Measurements from ENCODE around the gene FIBCD1. TPM values are rescaled to one million over a fixed set of nuclear protein-coding genes. Genes with fewer than 3 reads are reported as not detected.

The FIBCD1 gene
- total RNA-seq, 2 experiments from 2014 or later, result not detected

GRCh38 chr9:130933114-130934046 lies 5.7 kb downstream of the FIBCD1 start:
- no peak overlapping the region for H3K27ac Mint-ChIP-seq
- CTCF ChIA-PET, result interaction anchor here (0.8 kb wide), 1 partner anchor 49 kb away, joined by 3 read pairs; no protein-coding TSS in a partner anchor
- no peak overlapping the region for H3K4me3 Mint-ChIP-seq
- no peak for DNase-seq
- H3K9me3 Mint-ChIP-seq (ENCODE audit: low read depth), result no peaks in the 10 kb centered on the region
- peaks cover 3% of the 10 kb centered on the region for H3K4me1 Mint-ChIP-seq
- peaks cover 50% of the 10 kb centered on the region for H3K27me3 Mint-ChIP-seq
- no peak for ATAC-seq
- H3K36me3 Mint-ChIP-seq, result no peaks in the 10 kb centered on the region

GRCh38 chr9:130932255-130933079 lies 6.6 kb downstream of the FIBCD1 start:
- no peak overlapping the region for H3K27ac Mint-ChIP-seq
- no peak overlapping the region for H3K4me3 Mint-ChIP-seq
- H3K36me3 Mint-ChIP-seq, result no peaks in the 10 kb centered on the region
- H3K27me3 Mint-ChIP-seq, result peaks cover 45% of the 10 kb centered on the region
- CTCF ChIA-PET, result interaction anchor here (0.8 kb wide), 1 partner anchor 50 kb away, joined by 3 read pairs; no protein-coding TSS in a partner anchor
- no peak for DNase-seq
- ATAC-seq, result no peak
- H3K9me3 Mint-ChIP-seq (ENCODE audit: low read depth), result no peaks in the 10 kb centered on the region
- no peaks in the 10 kb centered on the region for H3K4me1 Mint-ChIP-seq

GRCh38 chr9:130931508-130932254 lies 7.4 kb downstream of the FIBCD1 start:
- Mint-ChIP-seq H3K36me3 (no peaks in the 10 kb centered on the region), H3K27me3 (peaks cover 37% of the 10 kb centered on the region), H3K9me3 (ENCODE audit: low read depth) (no peaks in the 10 kb centered on the region), H3K27ac (no peak overlapping the region), H3K4me1 (no peaks in the 10 kb centered on the region), H3K4me3 (no peak overlapping the region)
- ATAC-seq, result no peak
- DNase-seq, result no peak
- CTCF ChIA-PET, result no interaction called here

- no peak overlapping the region for H3K27ac Mint-ChIP-seq
- ATAC-seq, result no peak
- H3K36me3 Mint-ChIP-seq, result no peaks in the 10 kb centered on the region
- no peaks in the 10 kb centered on the region for H3K4me1 Mint-ChIP-seq
- no peak for DNase-seq
- H3K9me3 Mint-ChIP-seq (ENCODE audit: low read depth), result no peaks in the 10 kb centered on the region
- H3K27me3 Mint-ChIP-seq, result peaks cover 31% of the 10 kb centered on the region
- H3K4me3 Mint-ChIP-seq, result no peak overlapping the region
- CTCF ChIA-PET, result no interaction called here
Measured at GRCh38 chr9:130930804-130931349, 8.2 kb downstream of the FIBCD1 start.

- Mint-ChIP-seq H3K27me3 (peaks cover 32% of the 10 kb centered on the region), H3K4me1 (no peaks in the 10 kb centered on the region)
- CTCF ChIA-PET, result interaction anchor here (0.6 kb wide), 1 partner anchor 799 kb away, joined by 3 read pairs; no protein-coding TSS in a partner anchor
Measured at GRCh38 chr9:130930132-130930803, 8.8 kb downstream of the FIBCD1 start.

GRCh38 chr9:130929571-130930038 lies 9.4 kb downstream of the FIBCD1 start:
- CTCF ChIA-PET, result interaction anchor here (0.6 kb wide), 1 partner anchor 799 kb away, joined by 3 read pairs; no protein-coding TSS in a partner anchor
- Mint-ChIP-seq H3K9me3 (ENCODE audit: low read depth) (no peaks in the 10 kb centered on the region), H3K4me1 (no peaks in the 10 kb centered on the region), H3K27me3 (peaks cover 25% of the 10 kb centered on the region), H3K27ac (no peak overlapping the region), H3K4me3 (no peak overlapping the region), H3K36me3 (no peaks in the 10 kb centered on the region)
- ATAC-seq (no peak), DNase-seq (no peak)

More at GRCh38 chr9:130930132-130930803, 8.8 kb downstream of the FIBCD1 start:
- H3K9me3 Mint-ChIP-seq (ENCODE audit: low read depth), result no peaks in the 10 kb centered on the region
- DNase-seq (no peak), ATAC-seq (no peak)
- no peak overlapping the region for H3K4me3 Mint-ChIP-seq
- H3K36me3 Mint-ChIP-seq, result no peaks in the 10 kb centered on the region
- H3K27ac Mint-ChIP-seq, result no peak overlapping the region

GRCh38 chr9:130927995-130928900 lies 10.8 kb downstream of the FIBCD1 start:
- H3K9me3 Mint-ChIP-seq (ENCODE audit: low read depth), result no peaks in the 10 kb centered on the region
- H3K4me1 Mint-ChIP-seq, result no peaks in the 10 kb centered on the region
- peaks cover 22% of the 10 kb centered on the region for H3K27me3 Mint-ChIP-seq
- no peak overlapping the region for H3K27ac Mint-ChIP-seq
- DNase-seq (no peak), ATAC-seq (no peak)
- CTCF ChIA-PET, result interaction anchor here (1.2 kb wide), 1 partner anchor 17 kb away, joined by 3 read pairs; no protein-coding TSS in a partner anchor
- H3K4me3 Mint-ChIP-seq, result no peak overlapping the region
- no peaks in the 10 kb centered on the region for H3K36me3 Mint-ChIP-seq

- DNase-seq, result no peak
- H3K4me1 Mint-ChIP-seq, result no peaks in the 10 kb centered on the region
- no peaks in the 10 kb centered on the region for H3K9me3 Mint-ChIP-seq (ENCODE audit: low read depth)
- H3K4me3 Mint-ChIP-seq, result no peak overlapping the region
- H3K36me3 Mint-ChIP-seq, result no peaks in the 10 kb centered on the region
- no peak for ATAC-seq
- peaks cover 20% of the 10 kb centered on the region for H3K27me3 Mint-ChIP-seq
- no peak overlapping the region for H3K27ac Mint-ChIP-seq
- CTCF ChIA-PET, result no interaction called here
Measured at GRCh38 chr9:130927338-130927737, 11.7 kb downstream of the FIBCD1 start.

- DNase-seq (no peak), ATAC-seq (no peak)
- H3K4me3 Mint-ChIP-seq, result no peak overlapping the region
- peaks cover 11% of the 10 kb centered on the region for H3K27me3 Mint-ChIP-seq
- H3K4me1 Mint-ChIP-seq, result no peaks in the 10 kb centered on the region
- no peak overlapping the region for H3K27ac Mint-ChIP-seq
- CTCF ChIA-PET, result no interaction called here
- no peaks in the 10 kb centered on the region for H3K9me3 Mint-ChIP-seq (ENCODE audit: low read depth)
- H3K36me3 Mint-ChIP-seq, result no peaks in the 10 kb centered on the region
Measured at GRCh38 chr9:130925050-130925678, 13.9 kb downstream of the FIBCD1 start.

GRCh38 chr9:130924448-130924788 lies 14.6 kb downstream of the FIBCD1 start:
- no peaks in the 10 kb centered on the region for H3K36me3 Mint-ChIP-seq
- ATAC-seq (no peak), DNase-seq (no peak)
- no peak overlapping the region for H3K4me3 Mint-ChIP-seq
- H3K4me1 Mint-ChIP-seq, result no peaks in the 10 kb centered on the region
- peaks cover 11% of the 10 kb centered on the region for H3K27me3 Mint-ChIP-seq
- H3K9me3 Mint-ChIP-seq (ENCODE audit: low read depth), result no peaks in the 10 kb centered on the region
- H3K27ac Mint-ChIP-seq, result no peak overlapping the region
- CTCF ChIA-PET, result no interaction called here

- no peak for DNase-seq
- Mint-ChIP-seq H3K4me1 (no peaks in the 10 kb centered on the region), H3K9me3 (ENCODE audit: low read depth) (no peaks in the 10 kb centered on the region), H3K27ac (no peak overlapping the region), H3K27me3 (peaks cover 11% of the 10 kb centered on the region), H3K36me3 (no peaks in the 10 kb centered on the region), H3K4me3 (no peak overlapping the region)
- CTCF ChIA-PET, result no interaction called here
- ATAC-seq, result no peak
Measured at GRCh38 chr9:130923611-130924447, 15.2 kb downstream of the FIBCD1 start.
